SK-N-MC (cell line): Measurements from ENCODE around the gene AJAP1.

Experiments
- EZH2 ChIP-seq: fragments of 200-600 bp; sonication (generic); IDR thresholded peaks from one replicate; pipeline ENCODE4 v1.6.1; 2017; ENCODE audit warnings: antibody characterized with exemption
- FOXP2 ChIP-seq: optimal IDR thresholded peaks from 2 replicates; pipeline ENCODE3; 2011; ENCODE audit warnings: mild to moderate bottlenecking, moderate library complexity; ENCODE audit not compliant: insufficient read depth; ENCODE audit errors: extremely low read length, control extremely low read depth
- POLR2AphosphoS5 ChIP-seq: IDR thresholded peaks from 2 replicates; pipeline ENCODE4 v1.6.1; 2012; ENCODE audit warnings: mild to moderate bottlenecking, low read depth, low read length, borderline replicate concordance

- TF ChIP-seq POLR2AphosphoS5, result no peak
- no peak for TF ChIP-seq EZH2
- no peak for TF ChIP-seq FOXP2
Observed at GRCh38 chr1:4767308-4767707, 112.9 kb downstream of the AJAP1 start.
